HFF-Myc (cell line): ENCODE results near the gene TBX4.

Experiments used
- DNase-seq: peaks from one replicate; pipeline ENCODE4 v3.0.0-alpha.2; 2011; ENCODE audit warnings: low read depth; ENCODE audit errors: extremely low read depth
- H3K4me3 ChIP-seq: replicated peaks from 2 replicates; pipeline ENCODE4 v1.5.1; 2011; ENCODE audit warnings: low read depth, mild to moderate bottlenecking, control low read depth, low read length
- TF ChIP-seq, protein P1 (sequence below): IDR thresholded peaks from 2 replicates; pipeline ENCODE4 v1.5.1; 2012; ENCODE audit warnings: mild to moderate bottlenecking, low read depth, low read length, control low read depth; ENCODE audit errors: missing control alignments

TBX4 gene

DNA sequence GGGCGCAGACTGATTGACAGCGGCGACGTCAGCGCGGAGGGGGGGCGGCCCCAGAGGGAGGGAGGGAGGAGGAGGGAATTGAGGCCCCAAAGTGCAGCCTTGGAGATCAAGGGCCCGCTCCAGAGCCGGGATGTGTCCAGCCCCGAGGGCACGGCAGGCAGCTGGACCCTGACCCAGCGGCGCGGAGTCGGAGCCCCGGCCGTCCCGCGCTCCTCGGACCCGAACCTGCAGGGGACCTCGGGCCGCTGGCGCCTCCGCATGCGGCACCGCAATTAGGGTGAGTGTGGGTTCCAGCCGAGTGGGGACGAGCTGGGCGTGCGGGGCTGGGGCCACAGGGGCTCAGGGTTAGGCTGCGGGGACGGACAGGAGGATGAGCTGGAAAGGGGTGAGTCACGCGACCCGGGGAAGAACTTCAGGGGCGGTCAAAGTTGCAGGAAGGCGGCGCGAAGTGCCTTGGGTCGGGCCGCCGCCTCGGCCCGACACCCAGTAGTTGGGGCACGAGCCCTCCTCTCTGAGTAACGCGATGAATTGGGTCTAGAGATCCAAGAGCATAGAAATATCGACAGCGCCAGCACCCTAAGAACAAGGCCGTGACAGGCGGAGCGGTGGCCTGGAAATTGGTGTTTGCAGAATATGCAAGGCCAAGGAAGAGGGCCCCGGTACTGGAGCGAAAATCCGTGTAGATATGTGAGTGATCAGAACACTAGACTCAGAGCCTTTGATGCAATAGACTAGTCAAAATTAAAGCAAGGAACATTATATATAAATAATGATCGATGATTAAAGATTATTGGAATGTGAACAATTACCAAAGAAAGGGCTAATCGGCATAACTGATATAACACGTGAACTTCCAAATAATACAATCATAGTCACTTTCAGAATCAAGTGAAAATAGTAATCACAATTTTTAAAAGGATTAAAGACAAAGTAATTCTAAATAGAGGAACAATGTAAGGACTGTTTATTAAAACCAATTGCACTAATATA is at the start of gene TBX4:
TBX4 (plus strand) TSS at position 122 of the 990 bp plus-strand sequence. CDS start 4,069 bp downstream, outside the sequence.
- no peak for DNase-seq
- TF ChIP-seq, protein P1, sequence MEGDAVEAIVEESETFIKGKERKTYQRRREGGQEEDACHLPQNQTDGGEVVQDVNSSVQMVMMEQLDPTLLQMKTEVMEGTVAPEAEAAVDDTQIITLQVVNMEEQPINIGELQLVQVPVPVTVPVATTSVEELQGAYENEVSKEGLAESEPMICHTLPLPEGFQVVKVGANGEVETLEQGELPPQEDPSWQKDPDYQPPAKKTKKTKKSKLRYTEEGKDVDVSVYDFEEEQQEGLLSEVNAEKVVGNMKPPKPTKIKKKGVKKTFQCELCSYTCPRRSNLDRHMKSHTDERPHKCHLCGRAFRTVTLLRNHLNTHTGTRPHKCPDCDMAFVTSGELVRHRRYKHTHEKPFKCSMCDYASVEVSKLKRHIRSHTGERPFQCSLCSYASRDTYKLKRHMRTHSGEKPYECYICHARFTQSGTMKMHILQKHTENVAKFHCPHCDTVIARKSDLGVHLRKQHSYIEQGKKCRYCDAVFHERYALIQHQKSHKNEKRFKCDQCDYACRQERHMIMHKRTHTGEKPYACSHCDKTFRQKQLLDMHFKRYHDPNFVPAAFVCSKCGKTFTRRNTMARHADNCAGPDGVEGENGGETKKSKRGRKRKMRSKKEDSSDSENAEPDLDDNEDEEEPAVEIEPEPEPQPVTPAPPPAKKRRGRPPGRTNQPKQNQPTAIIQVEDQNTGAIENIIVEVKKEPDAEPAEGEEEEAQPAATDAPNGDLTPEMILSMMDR, result no peak
- H3K4me3 ChIP-seq, result peak within 1 kb of the TSS; percentile 44

DNA sequence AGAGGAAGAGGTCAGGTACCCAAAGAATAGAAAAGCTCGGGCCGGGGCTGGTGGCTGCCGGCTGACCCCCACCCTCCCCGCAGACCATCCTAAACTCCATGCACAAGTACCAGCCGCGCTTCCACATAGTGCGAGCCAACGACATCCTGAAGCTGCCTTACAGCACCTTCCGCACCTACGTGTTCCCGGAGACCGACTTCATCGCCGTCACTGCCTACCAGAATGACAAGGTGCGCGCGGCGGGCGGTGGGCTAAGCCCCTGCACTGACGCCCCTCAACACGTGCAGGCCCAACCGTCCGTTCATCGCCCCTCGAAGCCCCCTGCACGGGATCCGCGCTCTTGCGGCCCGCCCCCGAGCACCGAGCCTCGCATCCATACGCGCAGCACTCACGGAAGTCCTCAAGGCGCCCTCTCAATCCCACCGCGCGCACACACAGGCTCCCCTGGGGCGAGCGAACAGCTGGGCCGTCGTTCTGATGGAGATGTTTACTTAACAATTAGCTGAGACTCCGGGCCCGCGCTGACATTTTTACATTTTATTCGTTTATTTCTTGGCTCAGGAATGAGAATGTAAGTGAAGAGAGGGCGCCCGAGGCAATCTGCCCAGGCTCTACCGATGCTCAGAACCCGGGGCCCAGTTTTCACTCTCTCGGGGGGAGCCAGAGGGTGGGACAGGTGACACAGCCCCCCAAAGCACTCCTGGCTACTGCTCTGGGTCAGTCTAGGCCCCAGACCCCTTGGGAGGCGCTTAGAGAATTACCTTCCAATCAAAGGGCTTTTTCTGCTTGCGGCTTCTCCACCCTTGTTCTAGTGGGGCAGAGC is 49.0 kb upstream of the TBX4 start:
- TF ChIP-seq, protein P1, result no peak
- H3K4me3 ChIP-seq, result peak overlapping the region; percentile 60
- DNase-seq, result no peak

DNA sequence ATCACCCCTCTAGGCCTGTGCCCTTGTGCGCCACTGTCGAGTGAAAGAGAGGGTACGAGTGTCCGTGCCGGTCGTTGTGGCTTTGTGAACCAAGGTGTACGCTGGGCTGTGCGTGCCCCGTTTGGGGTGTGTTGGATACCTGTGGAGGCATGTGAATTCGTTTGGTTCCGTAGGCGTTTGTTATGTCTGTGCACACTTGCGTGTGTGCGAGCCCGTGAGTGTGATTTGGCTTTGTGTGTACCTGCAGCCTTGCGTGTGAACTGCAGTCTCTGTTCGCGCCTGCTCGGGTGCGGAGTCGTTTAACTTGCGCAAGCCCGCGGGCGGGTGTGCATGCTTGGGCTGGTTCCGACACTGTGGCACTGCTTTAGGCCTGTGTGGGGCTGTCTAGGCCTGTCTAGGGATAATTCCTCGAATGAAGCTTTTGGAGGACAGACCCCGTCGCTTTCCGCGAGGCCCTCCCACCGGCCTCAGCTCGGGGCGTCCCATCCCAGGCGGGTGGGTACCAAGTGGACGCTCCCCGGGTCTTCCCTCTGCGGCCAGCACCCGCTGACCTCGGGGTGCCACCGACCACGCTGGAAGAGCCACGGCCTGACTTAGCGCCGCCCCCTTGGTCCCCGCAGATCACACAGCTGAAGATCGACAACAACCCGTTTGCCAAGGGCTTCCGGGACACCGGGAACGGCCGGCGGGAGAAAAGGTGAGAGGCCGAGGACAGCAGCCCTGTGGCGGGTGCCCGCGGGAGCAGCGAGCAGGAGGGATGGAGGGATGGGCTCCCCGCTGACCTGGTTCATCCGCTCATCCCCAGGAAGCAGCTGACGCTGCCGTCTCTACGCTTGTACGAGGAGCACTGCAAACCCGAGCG is 48.2 kb upstream of the TBX4 start:
- peak overlapping the region; percentile 60 for H3K4me3 ChIP-seq
- DNase-seq, result no peak

DNA sequence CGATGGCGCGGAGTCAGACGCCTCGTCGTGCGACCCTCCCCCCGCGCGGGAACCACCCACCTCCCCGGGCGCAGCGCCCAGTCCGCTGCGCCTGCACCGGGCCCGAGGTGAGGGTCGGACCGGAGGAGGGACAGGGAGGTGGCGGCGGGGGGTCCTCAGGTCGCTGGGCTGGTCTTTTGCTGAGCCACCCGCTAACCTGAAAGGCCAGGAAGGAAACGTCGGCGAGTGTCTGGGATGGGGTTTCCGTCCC is 47.6 kb upstream of the TBX4 start:
- no peak for DNase-seq
- peak overlapping the region; percentile 60 for H3K4me3 ChIP-seq
- TF ChIP-seq, protein P1, result no peak

More for the DNA sequence above, 48.2 kb upstream of the TBX4 start:
- TF ChIP-seq, protein P1, result no peak

DNA sequence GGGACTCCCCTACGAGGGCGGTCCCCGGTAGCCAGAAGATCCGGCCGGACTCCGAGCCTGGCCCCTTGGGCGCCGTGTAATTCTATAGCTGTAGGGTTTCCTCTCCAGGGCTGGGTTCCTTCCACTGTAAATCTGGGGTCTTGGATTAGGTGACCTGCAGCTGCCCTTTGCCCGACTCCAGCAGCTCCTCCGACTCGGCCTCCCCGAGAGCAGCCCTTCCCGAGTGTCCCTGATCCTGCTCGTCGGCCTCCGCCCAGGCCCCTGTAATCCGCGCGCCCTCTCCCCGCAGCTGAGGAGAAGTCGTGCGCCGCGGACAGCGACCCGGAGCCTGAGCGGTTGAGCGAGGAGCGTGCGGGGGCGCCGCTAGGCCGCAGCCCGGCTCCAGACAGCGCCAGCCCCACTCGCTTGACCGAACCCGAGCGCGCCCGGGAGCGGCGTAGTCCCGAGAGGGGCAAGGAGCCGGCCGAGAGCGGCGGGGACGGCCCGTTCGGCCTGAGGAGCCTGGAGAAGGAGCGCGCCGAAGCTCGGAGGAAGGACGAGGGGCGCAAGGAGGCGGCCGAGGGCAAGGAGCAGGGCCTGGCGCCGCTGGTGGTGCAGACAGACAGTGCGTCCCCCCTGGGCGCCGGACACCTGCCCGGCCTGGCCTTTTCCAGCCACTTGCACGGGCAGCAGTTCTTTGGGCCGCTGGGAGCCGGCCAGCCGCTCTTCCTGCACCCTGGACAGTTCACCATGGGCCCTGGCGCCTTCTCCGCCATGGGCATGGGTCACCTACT is 47.1 kb upstream of the TBX4 start:
- DNase-seq, result no peak
- TF ChIP-seq, protein P1, result no peak
- H3K4me3 ChIP-seq, result peak overlapping the region; percentile 60
